ENCODE results near the gene AHCTF1.
A peak's percentile ranks its signal among the peaks of the same experiment; 100 is the strongest.

AHCTF1 gene

DNA sequence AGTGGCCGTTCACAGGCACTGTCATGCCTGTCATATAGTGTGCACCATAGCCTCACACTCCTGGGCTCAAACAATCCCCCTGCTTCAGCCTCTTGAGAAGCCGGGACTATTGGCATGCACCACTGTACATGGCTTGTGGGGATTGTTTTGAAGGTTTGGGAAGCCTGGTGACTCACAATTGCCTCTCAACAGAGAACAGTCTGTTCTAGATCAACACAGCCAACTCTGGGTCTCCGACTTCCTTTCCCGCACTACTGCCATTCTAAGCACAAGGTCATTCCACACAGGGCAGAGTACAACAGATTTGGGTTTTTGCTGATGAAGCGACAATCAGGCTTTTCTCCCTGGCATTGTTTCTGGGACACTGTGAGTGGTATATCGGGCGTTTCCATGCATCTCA is 15.5 kb upstream of the AHCTF1 start:
- in situ Hi-C loops (cut with HindIII; ENCODE audit: low sequenced_read_pairs): no loop called here
- TF ChIP-seq, protein P1, sequence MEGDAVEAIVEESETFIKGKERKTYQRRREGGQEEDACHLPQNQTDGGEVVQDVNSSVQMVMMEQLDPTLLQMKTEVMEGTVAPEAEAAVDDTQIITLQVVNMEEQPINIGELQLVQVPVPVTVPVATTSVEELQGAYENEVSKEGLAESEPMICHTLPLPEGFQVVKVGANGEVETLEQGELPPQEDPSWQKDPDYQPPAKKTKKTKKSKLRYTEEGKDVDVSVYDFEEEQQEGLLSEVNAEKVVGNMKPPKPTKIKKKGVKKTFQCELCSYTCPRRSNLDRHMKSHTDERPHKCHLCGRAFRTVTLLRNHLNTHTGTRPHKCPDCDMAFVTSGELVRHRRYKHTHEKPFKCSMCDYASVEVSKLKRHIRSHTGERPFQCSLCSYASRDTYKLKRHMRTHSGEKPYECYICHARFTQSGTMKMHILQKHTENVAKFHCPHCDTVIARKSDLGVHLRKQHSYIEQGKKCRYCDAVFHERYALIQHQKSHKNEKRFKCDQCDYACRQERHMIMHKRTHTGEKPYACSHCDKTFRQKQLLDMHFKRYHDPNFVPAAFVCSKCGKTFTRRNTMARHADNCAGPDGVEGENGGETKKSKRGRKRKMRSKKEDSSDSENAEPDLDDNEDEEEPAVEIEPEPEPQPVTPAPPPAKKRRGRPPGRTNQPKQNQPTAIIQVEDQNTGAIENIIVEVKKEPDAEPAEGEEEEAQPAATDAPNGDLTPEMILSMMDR (IDR thresholded peaks at IDR 0.05; ENCODE audit: low read depth, low read length, missing control alignments): no peak
- no peak overlapping the region for H3K4me3 ChIP-seq (ENCODE audit: low read depth, low read length)
- peak; percentile 46 for DNase-seq (ENCODE audit: low read depth)

DNA sequence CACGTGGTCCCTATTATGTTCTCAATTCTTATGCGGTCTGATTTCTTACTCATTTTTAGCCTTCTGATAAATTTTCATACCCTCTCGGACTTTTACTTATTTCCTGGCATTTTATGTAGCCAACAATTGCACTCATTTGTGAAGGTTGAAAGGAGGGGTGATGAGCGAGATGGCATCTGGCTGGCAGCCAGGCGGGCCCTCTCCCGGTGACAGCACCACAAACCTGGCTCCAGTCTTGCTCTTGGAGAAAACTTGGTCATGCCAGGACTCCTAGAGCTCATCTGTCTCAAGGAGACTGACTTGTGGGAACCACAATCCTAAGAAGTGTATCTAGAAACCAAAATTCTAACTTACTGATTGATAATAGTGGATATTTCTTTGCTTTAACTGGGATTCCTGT is 14.6 kb upstream of the AHCTF1 start:
- DNase-seq (ENCODE audit: low read depth): no peak
- no peak overlapping the region for H3K4me3 ChIP-seq (ENCODE audit: low read depth, low read length)
- in situ Hi-C loops (cut with HindIII; ENCODE audit: low sequenced_read_pairs): no loop called here
- TF ChIP-seq, protein P1 (IDR thresholded peaks at IDR 0.05; ENCODE audit: low read depth, low read length, missing control alignments): no peak

DNA sequence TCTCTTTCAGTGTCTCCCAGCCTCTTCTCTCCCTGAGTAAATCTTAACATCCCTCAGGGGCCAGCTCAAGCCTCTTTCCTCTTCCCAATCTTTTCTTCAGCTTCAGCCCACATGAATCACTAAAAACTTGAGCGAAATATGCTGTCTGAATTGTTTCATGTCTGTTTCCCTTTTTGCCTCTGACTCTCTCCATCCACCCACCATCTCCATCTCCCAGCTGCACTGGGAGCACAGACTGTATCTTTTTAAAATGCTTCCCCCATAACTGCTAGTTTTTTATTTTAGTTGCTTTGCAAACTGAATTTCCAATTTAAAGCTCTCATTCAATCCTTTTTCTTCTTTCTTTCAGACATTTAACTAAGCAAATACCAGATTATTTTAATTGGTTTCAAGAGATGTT is 3.0 kb upstream of the AHCTF1 start:
- TF ChIP-seq, protein P1 (IDR thresholded peaks at IDR 0.05; ENCODE audit: low read depth, low read length, missing control alignments): no peak
- no peak overlapping the region for H3K4me3 ChIP-seq (ENCODE audit: low read depth, low read length)
- no peak for DNase-seq (ENCODE audit: low read depth)
- in situ Hi-C loops (cut with HindIII; ENCODE audit: low sequenced_read_pairs): no loop called here

DNA sequence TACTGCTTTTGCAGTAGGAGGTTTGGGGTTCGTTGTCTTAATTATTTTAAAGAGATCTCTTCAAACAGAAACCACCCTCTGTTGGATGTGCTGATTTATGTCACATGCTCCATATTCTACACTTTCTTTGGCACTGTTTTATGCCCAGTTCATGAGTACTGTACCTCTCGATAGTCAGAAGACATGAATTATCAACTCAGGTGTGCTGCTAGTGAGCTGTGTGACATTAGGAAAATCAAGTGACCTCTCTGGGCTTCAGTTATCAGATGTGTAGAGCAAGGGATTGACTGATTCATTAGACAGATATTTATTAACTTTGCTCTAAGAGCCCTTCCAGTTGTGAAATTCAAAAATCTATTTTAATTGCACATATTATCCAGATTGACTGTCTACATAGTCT is 2.1 kb upstream of the AHCTF1 start:
- no peak overlapping the region for H3K4me3 ChIP-seq (ENCODE audit: low read depth, low read length)
- TF ChIP-seq, protein P1 (IDR thresholded peaks at IDR 0.05; ENCODE audit: low read depth, low read length, missing control alignments): no peak
- in situ Hi-C loops (cut with HindIII; ENCODE audit: low sequenced_read_pairs): no loop called here
- no peak for DNase-seq (ENCODE audit: low read depth)

DNA sequence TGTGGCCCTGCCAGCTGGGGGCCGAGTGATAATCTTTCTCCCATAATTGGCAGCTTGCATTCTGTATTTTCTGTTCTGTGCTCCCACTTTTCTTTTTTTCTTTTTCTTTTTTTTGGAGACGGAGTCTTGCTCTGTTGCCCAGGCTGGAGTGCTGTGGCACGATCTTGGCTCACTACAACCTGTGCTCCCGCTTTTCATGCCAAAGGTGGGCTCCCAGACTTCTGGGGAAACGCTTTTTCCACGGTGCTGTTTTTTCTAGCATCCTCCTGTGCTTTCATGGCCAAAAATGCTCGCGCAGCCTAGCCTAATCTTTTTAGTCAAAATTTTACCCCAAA is 585 bp upstream of the AHCTF1 start:
- TF ChIP-seq, protein P1 (IDR thresholded peaks at IDR 0.05; ENCODE audit: low read depth, low read length, missing control alignments): no peak
- peak overlapping the region; percentile 83 for H3K4me3 ChIP-seq (ENCODE audit: low read depth, low read length)
- in situ Hi-C loops (cut with HindIII; ENCODE audit: low sequenced_read_pairs): no loop called here
- no peak for DNase-seq (ENCODE audit: low read depth)

DNA sequence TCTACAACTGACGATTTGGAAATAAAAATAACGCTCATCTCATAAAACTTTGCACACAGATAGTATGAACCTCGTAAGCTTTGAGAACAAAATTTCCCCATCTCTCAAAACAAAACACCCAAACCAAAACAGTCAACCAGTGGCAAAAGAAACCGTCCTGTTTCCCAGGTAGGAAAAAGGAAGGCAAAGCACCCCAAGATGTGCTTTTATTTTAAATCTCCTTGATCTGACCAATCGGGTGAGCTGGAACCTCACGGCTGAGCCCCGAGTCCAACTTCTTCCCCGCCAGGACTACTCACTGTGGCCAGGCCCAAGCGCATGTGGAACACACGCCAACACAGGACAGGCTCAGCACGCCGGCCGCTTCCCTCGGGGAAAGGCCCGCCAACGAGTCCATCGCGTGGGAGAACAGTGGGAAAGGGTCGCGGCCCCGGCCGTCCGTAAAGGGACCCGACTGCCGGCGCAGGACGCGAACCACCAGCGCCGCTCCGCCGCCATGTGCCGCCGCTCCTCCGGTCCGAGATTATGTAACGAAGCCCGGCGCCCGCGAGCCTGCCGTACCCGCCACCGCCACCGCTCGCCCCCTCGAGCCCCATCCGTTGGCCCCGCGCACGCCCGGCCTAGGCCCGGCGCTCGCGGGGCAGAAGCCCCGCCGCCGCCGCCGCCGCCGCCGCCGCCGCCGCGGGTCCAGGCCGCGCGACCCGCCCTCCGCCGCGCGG is 759 bp downstream of the AHCTF1 start:
- in situ Hi-C loops (cut with HindIII; ENCODE audit: low sequenced_read_pairs): no loop called here
- DNase-seq (ENCODE audit: low read depth): no peak

More for the DNA sequence above, 759 bp downstream of the AHCTF1 start:
- H3K4me3 ChIP-seq (ENCODE audit: low read depth, low read length): peak overlapping the region; percentile 83
- TF ChIP-seq, protein P1 (IDR thresholded peaks at IDR 0.05; ENCODE audit: low read depth, low read length, missing control alignments): no peak
